ENCODE results near the gene IGLL1.
A peak's percentile ranks its signal among the peaks of the same experiment; 100 is the strongest.
"Not testable (repeated sequence)": the region's sequence is repeated elsewhere in the genome, so short reads cannot be mapped to it uniquely, and the experiment has no call there.

The IGLL1 gene

DNA sequence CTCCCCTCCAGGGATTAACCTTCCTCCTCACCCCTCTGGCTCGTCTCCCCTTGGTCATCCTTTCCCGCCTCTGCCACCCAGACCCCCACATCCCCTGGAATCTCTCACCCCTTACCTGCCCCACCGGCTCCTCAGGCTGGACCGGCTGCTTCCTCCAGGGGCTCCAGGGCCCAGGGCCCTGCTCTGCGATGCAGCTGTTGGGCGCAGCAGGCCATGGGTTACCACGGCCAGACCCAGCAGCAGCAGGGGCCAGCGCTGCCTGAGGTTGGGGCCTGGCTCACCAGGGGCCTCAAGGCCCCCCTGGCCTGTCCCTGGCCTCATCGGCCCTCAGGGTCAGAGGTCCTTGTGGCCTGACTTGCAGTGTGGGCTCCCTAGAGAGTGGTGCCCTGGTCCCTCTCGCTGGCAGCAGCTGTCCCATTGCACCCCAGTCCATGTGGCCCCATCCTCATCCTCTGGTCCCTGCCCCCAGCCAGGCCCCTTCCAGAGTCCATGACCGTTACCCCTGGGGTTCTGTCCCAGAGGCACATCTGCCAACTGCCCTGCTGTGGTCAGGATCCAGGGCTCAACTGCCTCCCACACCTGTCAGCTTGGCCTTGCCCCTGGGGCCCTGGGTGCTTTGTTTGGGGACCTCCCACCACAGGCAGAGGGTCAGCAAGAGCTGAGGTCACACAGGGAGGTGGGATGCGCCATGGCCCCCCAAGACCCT, at the start of gene IGLL1:
Gene IGLL1 (minus strand): TSS at position 421 of the 706 bp plus-strand sequence. CDS start 100 bp downstream, at position 321.
- DNase-seq: no peak

DNA sequence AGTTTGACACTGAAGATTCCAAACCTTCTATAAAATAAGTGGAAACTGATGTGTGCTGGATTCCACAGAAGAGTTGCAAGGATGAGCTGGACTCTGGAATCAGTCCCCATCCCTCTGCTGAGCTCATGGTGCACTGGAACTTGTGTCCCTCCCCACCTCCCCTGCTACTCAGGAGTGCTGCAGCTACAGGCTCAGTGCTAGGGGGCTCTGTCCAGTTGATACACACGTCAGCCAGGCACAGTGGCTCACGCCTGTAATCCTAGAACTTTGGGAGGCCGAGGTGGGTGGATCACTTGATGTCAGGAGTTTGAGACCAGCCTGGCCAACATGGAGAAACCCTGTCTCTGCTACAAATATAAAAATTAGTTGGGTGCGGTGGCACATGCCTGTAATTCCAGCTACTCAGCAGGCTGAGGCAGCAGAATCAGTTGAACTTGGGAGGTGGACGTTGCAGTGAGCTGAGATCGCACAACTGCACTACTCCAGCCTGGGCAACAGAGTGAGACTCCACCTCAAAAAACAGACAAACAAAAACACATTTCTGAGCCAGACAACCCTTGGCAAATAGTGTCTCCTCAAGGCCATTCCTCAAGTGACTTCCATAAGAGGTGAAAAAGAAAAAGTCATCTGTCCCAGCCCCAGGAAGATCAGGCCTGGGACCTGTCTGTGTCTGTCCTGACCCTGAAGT, 48.1 kb upstream of the IGLL1 start:
- DNase-seq: not testable (repeated sequence)

DNA sequence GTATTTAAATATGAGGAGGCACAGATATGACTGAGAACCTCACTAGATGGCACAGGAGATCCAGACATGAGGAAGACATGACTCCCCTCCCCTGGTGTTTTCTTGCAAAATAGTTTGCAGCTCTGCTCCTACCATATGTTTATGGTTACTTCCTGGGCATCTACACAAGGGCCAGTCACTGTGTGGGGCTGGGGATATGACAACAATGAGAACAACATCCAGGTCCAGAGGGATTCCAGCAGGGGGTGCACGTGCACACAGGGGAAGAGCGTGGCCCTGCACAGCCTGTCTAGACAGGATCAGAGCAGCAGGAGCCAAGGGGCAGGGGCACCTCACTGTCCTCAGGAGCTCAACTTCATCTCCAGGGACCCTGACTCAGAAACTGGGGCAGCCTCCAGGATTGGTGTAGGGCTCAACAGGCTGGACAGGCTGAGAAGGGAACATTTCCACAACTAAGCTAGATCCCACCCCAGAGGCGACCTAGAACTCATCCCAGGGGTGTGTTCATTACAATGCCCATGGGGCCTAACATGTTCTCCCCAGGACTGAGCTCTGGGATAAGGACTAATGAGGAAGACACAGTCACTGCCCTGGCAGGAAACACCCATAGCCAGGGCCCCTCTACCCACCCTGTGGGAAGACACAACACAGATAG, 47.4 kb upstream of the IGLL1 start:
- peak; percentile 71 for DNase-seq

DNA sequence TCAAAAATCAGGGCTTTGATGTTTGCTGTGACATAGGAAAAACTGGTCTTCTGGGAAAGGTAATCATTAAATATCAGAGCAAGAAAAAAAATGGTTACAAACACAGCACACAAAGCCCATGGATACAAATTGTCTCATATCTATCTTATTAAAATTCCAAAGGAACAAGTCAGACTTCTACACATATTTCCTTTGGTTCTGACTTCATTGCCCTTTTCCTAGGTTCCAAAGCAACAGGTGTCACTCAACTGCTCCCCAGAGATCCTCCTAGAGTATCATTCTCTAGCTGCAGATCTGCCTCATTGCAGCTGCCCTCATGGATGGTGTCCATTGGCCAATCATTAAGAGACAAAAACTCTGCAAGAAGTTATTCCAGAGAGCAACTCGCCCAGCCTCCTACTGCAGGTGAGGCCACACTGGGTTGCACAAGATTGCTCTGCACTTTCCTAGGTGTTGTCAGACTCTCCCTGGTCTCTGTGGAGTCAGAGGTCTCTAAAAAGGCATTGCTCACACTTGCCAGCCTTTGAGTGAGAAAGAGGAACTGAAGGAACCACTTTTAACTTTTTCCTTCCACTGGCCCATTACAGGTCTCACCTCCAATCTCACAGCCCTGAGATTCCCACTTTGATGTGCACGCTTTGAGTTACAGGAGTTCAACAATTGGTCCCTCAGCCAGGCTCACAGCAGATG, 46.3 kb upstream of the IGLL1 start:
- no peak for DNase-seq

DNA sequence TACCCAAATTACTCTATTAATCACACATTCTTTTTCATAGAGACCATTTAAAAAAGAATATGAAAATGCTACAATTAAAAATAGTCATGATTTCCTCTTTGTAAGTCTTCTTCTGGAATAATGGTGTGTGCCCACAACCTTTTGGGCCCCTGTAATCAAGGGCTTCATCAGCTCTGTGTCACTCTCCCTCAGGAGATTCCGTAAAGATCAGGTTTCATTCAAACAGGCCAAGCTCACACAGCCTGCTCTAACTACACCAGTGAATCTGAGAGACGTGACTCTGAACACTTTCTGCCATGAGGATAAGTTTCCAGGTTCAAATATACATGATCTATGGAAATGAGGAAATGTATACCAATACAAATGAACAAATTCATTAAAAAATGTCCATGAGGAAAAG, 42.5 kb upstream of the IGLL1 start:
- no peak for DNase-seq

DNA sequence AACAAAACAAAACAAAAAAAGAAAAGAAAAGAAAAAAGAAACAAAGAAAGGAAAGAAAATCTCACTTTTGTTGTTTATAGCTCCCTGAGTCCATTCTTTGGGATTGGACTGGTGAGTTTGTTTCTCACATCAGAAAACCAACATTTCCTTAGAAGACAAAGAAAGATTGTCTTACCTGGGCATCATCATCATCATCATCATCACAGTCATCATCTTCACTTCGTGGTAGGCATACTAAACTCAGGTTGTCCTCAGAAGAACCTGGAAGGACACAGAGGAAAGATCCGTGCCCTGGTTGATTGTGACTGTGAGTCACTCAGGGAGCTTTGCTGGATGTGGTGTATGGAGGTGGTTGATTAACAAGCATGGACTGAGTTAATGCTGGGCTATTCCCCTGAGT, 41.8 kb upstream of the IGLL1 start:
- DNase-seq: not testable (repeated sequence)

DNA sequence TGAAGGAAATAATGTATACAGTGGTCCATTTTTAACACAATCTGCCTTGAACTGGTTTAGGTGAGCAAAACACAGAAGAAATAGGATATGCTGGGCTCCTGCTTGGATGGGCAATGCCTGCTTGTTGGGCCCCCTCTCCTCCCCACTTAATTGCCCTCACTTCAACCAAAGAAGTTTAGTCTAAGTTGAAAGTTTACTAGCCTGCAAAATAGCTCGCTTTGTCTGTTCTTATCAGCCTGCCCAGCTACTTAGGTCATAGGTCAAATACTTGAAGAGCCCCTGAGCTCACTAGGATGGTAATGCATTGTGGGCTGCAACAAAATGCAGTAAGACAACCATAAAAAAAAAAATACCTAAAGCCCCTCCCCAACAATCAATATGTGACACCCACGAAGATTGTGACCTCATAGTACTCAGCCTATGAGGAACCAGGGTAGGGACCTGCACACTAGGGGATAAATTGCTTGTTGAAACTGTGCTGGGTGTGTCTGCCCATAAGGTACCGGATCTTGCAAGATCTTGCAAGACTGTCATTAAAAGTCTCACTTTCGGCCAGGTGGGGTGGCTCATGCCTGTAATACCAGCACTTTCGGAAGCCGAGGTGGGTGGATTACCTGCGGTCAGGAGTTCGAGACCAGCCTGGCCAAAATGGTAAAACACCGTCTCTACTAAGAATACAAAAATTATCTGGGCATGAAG, 41.1 kb upstream of the IGLL1 start:
- DNase-seq: no peak

DNA sequence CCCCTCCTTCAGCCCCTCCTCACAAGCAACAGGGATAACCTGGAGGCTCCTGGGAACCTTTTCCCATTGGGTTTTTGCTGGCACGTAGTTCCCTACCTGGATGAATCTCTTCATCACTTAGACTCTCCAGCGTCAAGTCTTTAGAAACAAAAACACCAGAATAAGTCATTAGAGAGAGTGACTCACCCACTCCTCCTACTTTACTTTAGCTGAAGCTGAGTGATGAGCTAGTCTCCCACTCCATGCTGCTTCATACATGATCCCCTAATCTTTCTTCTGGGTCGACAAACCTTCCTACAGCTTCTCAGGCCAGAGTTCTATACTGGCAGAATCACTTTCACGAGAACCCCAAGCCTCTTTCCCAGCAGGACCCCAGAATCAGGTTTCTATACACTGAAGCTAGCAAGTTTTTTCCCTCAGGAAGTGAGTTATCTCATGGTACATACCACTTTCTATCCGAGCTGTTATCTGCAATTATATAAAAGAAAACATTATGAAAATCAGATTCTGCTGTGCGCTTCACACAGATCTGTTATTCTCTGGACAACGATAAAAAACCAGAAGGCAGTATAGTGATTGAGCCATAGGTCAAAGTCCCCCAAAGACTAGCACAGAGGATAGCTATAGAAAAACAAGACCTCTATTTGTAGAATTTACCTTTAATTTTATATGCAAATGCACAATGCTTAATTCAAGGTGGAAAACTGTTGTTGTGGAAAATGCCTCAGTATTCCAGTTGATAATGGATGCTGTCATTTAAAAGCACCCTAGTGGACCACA, 33.3 kb upstream of the IGLL1 start:
- DNase-seq: no peak

DNA sequence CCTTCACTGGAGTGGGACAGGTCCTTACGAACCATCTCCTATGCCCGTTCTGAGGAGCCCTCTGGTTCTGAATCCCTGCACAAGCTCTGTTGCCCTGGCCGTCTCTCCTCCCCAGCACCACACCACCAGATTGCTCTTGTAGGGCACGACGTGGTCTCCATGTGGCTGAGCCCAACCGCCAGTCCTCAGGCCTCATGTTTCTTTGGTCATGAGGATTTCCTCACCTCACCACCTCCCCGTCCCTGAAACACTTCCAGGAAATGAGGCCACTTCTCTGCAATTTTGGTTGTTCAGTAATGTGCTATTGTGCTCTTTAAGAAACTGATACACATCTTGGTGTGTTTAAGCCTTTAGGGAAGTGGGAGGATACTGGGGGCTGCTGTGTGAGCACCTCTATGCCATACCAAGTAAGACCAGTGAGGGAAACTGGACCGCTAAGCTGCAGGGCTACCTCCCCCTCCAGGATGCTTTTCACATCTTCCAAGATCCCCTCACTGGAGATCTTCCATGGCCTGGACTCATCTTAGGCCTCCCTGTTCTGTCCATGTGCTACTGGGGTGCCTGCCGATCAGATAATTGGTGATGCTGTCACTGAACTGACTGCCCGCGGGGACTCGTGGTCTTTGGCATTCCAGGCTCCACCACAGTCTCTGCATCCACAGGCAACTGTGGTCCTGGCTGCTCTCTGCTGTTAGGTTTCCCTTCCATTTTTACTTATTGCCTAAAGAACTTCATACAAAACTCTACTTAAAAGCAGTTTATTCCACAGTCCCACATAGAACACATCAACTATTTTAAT, 30.1 kb upstream of the IGLL1 start:
- no peak for DNase-seq

DNA sequence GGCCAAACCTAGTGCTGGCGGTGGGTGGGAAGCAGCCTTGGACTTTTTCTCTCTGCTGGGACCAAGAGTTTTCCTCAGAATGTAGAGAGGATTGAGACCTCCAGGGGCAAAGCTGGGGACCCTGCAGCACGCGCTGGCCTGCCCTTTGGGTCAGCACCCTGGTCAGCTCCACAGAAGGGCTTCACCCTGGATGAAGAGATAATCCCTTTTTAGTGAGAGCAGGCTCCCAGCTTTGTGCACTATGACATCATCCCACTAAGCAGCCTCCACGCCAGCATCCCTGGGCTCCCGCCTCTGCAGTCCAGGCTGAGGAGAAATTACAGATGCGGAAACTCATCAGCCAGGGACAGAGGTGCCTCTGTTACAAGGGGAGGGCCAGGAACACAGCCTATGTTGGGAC, 28.5 kb upstream of the IGLL1 start:
- DNase-seq: no peak

DNA sequence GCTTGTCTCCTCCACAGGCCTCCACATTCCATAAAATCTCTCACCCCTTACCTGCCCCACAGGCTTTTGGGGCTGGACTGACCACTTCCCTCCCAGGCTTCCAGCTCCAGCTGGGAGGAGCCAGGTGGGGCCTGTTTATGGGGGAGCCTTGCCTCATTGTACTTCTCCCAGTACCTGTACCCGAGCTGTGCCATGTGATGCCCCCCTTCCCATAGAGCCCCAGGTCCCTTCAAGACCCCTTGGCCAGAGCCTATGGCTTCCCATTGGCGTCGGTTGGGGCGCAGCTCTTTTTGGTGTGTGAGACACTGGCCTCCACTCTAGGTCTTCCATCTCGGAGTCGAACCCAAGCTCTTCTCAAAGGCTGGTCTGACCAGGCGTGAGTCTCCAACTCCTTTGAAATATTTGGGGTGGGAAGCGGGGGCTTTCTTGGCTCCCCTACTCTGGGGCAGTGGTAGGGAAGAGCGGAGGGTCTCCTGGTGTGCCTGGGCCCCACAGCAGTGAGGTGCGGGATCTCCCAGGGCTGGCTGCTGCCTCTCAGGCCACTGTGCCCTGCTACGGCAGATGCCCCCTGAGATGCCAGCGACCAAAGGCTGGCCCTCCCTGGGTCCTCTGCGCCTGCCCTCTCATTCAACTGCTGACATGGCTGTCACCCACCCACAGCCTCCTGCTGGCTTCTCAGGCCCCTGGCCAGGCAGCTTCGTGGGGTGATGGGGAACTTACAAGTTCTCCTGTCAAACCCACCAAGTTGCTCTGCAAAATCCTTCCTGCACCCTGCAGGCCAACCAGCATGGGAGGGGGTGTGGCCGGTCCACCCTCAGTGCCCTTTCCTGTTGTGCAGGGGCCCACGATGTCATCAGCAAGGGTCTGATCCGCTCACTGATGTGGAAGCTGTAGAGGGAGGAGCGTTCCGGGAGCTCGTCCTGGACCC, 26.4 kb upstream of the IGLL1 start:
- no peak for DNase-seq

DNA sequence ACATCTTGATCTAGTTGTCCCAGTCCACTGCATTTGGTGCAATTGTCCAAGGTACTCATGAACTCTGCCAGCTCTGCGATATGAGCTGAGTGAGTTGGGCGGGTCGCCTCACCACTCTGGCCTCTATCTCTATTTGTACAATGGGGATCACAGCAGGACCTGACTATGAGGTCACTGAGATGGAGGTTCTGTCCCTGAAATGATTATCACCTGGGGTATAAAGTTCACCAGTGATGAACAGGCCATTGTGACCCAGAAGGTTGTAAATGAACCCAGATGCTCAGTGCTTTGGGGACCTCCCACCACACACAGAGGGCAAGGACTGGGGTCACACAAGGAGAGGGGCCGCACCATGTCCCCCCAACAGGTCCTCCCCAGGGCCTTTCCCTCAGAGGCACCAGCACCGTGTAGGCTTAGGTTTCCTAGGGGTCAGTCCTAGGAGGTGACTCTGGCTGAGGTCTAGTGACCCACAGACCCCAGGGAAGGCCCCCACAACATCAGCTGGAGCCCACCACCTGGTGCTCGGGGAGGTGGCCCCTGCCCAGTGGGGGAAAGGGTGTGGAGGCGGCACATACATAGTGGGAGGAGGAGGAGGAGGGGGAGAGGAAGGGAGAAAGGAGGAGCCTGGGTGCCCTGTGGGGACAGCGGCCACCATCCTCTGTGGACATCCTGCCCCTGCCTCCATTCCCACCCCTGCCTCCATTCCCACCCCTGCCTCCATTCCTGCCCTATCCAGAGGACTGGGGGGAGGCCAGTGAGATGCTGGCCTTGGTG, 25.0 kb upstream of the IGLL1 start:
- DNase-seq: no peak

DNA sequence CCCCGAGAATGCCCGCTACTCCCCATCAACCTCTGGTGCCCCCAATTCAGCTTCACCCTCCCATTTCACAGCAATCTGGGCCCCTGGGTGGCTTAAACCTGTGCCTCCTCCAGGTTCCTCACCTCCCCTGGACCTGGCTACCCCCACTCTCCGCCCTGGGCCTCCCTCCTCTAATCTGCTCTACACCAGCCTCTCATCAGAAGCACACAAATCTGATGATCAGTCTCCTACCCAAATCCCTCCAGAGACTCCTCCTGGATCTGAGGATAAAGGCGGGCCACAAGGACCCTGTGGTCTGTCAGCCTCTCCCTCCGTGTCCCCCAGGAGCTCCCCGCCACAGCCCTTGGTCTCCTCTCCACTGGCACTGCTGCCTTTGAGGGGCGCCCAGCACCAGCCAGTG, 23.2 kb upstream of the IGLL1 start:
- no peak for DNase-seq

DNA sequence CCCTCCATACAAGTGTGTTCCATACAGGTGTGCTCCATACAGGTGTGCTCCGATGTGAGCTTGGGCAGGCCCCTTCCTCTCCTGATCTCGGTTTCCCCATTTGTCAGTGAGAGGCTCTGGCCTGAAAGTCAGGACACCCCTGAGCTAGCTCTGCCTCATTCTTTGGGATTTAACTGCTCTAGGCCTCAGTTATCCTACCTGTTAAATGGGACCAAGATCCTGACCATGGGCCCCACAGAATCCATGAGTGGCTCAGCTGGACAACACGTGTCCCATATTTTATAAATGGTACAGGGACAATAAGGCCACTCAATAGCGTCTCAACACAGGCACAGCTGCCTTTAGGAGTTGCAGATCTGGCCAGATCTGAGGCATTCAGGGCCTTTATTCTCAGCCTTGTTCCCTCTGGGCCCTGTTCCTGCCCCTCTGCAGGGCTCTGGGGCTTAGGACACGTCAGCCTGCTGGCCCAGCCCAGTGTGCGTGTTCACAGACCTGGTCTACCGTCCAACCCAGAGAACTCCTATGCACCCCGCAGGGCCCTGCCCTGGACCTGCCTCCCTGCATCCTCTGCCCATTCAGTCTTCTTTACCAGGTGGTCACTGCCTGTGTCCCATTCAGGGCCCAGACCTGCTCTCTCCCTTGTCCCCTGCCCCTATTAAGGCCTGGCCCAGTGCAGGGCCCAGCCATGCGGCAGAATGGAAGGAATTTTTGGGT, 18.9 kb upstream of the IGLL1 start:
- no peak for DNase-seq

DNA sequence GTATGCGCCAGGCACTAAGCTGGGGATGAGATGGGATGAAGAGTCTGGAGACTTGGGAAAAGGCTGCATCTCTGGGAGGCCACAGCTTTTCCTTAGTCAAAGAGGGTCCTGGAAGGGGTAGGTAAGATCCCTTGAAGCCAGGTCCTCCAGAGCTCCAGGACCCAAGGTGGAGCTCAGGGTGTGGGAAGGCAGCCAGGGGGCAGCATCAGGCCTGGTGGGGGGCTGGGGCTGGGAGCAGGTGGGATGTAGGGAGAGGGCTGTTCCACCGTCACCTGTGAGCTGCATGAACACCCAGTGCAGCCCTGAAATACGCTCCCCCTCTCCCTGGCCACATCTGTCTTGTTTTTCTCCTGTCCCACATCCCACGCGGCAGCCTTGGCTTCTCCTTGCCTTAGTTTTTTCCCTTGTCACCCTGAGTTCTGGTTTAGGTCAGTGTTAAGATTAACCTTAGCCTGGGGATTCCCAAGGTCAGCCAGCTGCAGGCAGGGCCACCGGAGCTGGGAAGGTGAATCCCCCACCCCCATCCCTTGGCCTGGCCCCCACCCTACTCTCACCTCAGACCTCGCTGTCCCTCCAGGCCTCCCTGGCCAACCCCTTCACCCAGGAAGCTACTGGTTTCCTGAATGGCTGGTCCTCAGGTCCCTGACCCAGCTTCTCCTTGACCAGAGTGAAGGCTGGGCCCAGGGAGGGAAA, 17.6 kb upstream of the IGLL1 start:
- not testable (repeated sequence) for DNase-seq

DNA sequence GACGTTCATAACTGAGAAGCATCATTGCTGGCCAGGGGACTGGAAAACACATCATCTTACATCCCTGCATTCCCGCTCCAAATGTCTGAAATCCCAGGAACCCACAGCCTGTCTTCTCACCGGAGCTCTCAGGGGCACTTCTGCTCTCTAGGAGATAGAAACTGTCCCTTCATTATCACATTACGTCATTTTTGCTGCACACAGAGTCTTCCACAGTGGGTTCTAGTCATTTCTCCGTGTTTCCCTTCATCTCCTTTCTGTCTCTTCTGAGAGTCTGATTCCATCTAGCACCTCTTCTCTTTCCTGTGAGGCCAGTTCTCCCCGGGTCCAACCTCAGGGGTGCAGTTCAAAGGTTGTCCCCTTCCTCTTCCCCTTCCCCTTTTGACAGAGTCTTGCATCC, 15.8 kb upstream of the IGLL1 start:
- DNase-seq: not testable (repeated sequence)

DNA sequence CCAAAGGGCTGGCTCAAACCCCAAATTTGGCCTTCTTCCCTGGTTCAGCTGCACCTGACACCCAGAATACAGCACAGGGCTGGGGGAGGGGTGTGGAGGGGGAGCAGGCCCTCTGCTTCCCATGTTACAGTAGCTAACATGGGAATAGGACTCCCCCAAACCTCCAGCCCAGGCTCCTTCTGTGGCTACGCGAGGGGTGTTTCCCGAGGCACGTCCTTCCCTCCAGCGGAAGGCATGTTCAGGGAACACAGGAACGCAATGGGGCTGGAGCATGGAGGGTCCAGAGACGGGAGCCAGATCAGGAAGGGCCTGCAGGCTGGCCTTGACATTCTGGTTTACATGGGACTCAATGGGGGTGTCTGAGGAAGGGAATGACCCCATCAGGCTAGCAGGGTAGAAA, 11.8 kb upstream of the IGLL1 start:
- no peak for DNase-seq
